ENCODE results near the gene MYRIP.
A peak's percentile ranks its signal among the peaks of the same experiment; 100 is the strongest.

Gene MYRIP

DNA sequence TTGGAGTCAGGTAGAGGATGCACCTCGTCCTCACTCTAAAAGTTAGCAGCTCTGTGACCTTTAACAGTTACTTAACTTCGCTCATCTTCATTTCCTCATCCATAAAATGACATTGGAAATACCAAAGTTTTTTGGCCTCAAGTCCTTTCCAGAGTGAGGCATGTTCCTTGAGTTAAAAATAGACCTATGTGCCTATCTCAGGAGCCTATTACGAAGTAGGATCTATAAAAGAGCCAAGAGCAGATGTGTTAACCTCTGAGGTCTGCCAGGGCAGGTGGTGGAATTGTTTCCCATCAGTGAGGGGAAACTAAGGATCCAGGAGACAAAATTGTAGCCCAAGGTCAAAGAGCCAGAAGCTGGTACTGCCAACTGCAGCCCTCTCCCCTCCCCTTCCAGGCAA lies 379.7 kb downstream of the MYRIP start:
- no peak for DNase-seq (ENCODE audit: low read depth in 2 of 2)

DNA sequence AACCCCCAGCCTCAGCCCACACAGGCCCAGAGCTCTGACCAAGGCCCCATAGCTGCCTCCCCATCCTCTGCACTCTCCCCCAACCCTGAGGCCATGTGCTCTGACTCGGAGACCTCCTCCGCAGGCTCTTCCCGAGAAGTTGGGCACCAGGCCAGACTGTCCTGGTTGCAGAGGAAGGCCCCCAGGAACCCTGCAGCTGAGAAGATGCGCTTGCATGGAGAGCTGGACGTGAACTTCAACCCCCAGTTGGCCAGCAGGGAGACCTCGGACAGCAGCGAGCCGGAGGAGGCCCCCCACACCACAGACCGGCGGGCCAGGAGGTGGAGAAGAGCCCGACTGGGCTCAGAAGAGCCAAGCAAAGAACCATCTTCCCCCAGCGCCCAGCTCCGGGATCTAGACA lies 380.6 kb downstream of the MYRIP start:
- no peak for DNase-seq (ENCODE audit: low read depth in 2 of 2)

DNA sequence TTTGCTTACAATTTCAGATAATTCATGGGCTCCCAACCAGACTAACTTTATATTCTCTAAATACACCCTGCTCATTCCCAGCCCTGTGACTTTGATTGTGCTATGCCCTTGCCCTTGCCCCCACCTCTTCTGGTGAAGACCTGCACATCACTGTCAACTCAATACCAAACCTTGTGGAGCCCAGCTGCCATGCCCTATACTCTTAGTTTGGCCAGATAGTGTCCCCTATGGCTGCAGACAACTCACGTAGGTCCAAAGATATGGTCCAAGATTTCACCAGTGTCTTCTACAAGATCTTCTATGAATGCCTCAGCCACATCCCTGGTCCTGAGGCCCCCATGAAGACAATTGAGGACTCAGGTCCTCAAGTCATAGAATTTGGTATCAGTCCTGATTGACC lies 381.8 kb downstream of the MYRIP start:
- no peak for DNase-seq (ENCODE audit: low read depth in 2 of 2)

DNA sequence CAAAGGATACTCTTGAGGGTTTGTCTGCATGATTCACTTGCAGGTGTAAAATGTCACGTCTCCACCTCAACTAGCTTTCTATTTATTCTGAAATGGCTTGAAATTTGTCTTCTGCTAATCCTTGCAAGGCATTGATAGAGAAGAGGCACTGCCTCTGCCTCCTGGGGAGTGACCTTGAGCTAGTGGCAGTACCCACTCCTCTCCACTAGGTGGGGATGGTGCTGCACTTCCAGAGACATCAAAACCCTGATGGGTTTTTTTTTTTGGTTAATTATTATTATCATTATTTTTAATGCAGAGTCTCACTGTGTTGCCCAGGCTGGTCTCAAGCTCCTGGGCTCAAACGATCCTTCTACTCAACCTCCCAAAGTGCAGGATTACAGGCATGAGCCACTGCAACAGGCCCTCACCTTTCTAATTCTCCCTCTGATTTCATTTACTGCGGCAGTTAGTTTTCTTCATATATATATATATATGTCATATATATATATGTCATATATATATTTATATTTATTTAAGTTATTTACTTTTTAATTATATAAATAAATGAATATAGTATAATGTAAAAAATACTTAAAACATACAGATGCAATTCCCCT lies 382.5 kb downstream of the MYRIP start:
- peak in 1 of 2 donors; percentile 37 for DNase-seq (ENCODE audit: low read depth in 2 of 2)

DNA sequence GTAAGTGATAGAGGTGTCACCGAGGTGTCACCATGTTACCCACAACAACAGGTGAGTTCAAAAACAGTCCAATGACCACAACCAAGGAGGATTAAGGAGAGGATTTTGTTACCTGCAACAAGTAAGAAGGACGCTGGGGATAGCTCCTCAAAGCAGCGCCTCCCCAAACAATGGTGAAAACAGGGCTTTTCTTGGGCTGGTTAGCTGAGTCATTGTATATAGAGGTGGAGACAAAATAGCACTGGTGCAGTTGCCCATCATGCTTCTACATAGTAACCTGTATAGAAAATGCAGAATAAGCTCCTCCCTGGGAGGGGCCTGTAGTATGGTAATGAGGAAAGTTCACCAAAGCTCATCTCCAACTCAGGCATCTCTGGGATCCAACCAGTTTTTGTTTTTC lies 383.2 kb downstream of the MYRIP start:
- DNase-seq (ENCODE audit: low read depth in 2 of 2): no peak

DNA sequence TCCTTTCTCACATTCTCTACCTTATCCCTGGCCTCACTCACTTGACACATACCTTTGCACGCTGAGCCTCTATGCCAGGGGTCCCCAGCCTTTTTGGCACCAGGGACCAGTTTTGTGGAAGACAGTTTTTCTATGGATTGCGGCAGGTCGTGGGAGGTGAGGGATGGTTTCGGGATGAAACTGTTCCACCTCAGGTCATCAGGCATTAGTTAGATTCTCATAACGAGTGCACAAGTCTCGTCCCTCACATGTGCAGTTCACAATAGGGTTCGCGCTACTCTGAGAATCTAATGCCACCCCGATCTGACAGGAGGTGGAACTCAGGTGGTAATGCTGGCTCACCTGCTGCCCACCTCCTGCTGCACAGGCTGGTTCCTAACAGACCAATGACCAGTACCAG lies 387.6 kb downstream of the MYRIP start:
- no peak for DNase-seq (ENCODE audit: low read depth in 2 of 2)

DNA sequence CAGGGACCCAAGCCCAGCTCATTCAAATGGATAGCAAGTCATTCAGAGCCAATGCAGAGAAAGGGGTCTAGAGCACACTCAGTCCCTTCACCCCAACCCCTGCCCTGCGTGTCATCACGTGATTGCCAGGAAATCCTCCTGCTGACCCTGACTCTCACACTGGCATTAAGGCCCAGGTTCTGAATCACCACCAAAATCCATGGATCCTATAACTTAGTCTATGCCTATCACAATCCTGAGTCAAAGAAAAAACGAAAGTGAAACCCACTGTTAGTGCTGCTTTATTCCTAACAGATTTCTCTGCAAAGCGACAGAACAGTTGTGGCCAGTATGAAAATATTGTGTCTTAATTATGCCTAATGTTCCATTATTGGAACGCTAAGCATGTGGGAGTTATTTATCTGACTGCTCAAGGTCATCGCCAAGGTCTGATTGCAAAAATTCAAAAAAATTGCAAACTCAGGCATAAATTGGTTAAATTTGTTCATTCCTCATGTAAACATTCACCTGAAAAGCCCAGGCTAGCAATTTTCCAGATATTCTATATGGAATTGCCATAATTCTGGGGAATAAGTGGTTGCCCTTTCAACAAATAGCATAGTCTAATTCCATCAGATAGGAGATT lies 391.4 kb downstream of the MYRIP start:
- no peak for DNase-seq (ENCODE audit: low read depth in 2 of 2)

DNA sequence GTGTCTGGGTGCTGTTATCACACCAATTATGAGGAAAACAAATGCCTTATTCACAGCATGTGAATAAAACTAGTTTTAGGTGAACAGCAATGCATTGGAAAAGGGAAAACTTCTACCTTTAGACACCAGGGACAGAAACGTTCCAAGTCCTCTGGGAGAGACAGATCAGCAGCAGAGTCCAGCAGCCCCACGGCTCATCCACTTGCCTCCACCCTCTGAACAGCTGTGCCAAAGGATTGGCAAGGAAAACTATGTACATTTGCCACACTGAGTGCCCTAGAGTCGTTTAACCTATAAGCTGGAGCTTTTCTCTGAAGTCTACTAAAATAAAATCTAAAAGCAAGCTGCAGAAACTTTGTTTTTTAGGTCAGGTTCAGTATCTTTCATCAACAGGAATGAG lies 392.4 kb downstream of the MYRIP start:
- DNase-seq (ENCODE audit: low read depth in 2 of 2): no peak

DNA sequence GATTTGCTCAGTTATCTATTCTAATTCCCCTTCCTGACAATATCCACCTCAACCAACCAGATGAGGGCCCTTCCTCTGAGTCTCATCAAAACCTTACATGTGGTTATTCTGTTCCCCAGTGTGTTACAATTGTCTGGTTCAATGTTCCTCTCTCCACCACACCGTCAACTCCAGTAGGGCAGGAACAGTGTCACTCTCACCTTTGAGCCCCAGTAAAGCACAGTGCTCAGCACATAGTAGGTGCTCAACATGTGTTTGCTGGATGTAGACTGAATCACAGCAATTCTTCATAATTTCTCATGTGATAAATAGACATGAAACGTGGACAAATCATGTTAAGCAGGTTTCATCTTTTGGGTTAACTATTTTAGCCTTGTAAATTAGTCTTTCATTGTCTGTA lies 397.1 kb downstream of the MYRIP start:
- DNase-seq (ENCODE audit: low read depth in 2 of 2): no peak

DNA sequence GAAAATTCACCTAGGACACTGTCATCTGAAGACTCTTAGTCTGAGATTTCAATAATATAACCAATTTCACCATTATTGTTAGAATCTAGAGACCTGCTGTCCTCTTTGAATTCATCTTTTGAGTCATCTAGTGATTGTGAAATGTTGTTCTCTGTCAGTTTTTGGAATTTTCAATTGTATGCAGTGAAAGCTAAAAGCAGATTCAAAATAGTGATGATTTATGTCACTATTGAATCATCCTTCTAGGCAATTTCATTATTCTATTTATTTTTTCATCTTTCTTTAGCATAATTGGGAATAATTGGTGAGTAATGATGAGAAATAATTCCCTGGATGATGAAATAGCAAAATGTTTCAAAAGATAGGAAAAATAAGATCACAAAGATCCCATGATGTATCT lies 398.4 kb downstream of the MYRIP start:
- no peak for DNase-seq (ENCODE audit: low read depth in 2 of 2)

DNA sequence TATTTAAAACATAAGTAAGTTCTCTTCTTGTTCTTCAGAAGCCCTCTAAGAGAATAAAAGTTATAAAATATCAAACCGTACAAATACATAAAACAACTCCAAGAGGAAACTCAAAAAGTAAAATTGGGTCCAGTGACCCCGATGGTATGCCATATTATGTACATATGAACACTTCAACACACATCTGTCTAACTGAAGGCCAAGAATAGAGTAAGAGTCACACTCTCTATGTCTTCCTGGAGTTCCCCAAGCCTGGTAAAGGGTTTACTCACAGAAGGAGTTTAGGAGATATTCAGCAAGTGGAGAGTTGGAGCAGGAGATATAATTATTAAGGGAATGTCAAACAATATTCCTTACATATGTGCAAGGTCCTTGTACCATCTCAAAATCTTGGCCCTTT lies 398.8 kb downstream of the MYRIP start:
- DNase-seq (ENCODE audit: low read depth in 2 of 2): no peak

DNA sequence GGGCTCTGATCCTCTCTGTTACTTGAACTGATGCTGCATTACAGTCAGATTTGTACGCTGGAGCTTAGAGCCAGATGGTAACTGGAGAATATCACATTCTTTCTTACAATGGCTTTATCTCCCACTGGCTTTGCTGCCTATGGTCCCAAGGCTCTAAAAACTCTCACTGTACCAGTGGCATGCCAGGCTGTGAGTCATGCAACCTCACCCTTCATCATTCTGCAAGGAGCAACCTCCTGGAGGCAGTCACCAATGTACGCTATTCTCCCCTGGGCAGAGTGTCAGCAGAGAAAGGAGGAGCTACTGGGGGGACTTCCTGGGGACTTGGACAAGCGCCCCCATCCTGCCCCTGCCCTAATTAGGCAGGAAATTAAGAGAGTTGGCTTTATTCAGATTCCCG lies 402.2 kb downstream of the MYRIP start:
- no peak for DNase-seq (ENCODE audit: low read depth in 2 of 2)

DNA sequence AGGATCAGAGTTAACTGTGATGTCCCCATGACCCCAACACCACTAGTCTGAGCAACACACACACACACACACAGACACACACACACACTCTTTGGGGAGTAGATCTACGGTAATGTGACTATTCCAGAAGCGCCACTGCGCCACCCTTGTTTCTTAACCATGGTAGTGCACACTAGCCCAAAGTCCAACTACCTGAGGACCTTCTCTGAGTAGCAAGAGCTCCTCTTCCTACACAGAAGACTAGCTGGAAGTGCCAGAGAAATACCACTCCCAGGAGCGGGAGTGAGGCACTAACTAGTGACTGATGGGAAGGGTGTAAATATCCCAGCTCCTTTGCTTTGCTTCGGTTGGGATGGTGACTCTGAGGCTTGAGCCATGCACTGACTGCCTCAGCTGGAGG lies 404.1 kb downstream of the MYRIP start:
- no peak for DNase-seq (ENCODE audit: low read depth in 2 of 2)

DNA sequence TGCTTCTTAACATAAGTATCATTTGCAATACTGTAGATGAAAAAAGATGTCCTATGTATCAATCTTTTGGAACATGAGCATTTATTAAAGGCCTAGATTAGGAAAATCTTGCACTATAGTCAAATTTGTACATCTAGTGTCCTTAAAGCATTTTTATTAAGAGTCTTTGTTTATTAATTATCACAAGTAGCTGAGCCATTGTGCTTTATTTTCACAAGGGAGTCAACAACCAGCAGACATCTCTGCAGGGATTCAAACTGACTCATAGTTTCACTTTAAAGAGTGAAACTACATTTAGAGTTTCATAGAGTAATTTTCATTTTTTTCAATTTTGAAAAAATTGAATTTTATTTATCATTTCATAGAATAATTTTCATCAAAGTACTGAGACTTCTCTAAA lies 405.6 kb downstream of the MYRIP start:
- DNase-seq (ENCODE audit: low read depth in 2 of 2): no peak

DNA sequence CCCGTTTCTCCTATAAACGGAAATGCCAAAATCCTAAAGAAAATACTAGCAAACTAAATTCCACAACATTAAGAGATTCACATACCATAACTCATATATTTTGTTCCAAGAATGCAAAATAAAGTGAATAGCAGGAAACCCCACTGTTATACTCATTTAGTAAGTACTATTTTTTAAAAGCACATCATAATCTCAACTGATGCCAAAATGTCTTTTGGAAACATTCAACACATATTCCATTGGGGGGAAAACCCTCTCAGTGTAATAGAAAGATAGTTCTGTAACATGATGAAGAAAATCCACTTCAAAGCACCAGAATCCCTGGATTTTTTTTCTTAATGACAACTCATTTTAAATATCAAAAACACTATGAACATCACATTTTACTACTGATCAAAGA lies 407.1 kb downstream of the MYRIP start:
- DNase-seq (ENCODE audit: low read depth in 2 of 2): no peak

DNA sequence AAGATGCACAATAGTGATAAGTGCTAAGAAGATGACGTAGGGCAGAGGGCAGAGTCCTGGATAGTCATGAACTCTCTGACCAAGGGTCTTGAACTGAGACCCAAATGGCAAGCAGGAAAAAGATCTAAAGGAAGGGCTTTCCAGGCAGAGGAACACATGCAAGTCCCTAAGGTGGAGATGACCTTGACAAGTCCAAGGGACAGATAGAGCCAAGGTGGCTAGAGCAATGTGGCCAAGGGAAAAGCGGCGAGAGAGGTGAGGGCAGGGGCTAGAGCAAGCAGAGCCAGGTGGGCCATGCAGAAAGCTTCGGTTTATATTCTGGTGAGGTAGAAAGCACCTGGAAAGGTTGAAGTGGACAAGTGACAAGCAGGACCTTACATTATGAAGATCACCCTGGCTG lies 414.4 kb downstream of the MYRIP start:
- DNase-seq (ENCODE audit: low read depth in 2 of 2): no peak

DNA sequence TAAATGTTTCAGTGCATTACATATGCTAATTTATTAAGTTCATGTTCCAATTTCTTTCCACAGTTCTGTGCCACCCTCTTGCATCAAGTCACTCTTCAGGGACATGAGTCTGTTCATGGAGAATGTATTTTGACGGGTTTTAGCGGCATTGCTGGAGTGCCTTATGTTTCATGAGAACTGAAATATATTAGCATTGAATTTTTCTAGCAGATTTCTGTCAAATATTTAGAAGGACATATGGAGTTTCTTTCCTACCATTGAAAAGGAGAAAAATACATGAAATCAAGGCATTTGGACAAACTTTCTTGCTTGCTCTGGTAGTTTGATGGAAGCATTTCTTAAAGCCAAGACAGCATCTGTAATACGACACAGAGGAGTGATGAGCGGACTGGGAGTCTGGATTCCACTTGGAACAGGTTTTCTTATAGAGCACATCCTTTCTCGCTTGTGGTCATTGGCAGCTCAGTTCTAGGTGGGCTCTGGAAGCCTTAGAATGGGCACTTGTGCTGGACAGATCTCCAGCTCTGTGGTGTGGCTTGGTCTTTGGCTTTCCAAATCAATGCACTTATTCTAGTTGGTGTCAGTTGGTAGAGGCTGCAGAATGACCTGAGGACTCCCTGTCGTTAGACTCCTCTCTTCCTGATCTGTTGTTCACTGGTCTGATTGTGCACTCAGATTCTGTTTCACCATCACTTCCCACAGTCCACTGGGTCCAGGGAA lies 415.5 kb downstream of the MYRIP start:
- DNase-seq (ENCODE audit: low read depth in 2 of 2): no peak

DNA sequence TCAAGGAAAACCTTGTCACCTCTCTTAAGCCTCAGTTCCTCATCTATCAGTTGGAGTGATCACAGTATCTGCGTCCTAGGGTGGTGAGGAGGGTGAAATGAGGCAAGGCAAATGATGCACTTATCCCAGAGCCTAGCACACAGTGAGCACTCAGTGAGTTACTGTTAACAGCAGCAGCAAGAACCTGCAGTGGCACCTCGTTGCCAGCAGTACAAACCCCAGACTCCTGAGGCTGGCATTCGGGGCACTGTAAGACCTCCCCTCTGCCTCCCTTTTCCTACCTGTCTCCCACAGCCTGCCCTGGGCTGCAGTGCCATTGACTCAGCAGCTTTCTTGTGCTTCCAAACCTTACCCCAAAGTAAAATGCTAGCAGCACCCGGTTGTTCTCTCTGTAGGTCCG lies 417.2 kb downstream of the MYRIP start:
- no peak for DNase-seq (ENCODE audit: low read depth in 2 of 2)

DNA sequence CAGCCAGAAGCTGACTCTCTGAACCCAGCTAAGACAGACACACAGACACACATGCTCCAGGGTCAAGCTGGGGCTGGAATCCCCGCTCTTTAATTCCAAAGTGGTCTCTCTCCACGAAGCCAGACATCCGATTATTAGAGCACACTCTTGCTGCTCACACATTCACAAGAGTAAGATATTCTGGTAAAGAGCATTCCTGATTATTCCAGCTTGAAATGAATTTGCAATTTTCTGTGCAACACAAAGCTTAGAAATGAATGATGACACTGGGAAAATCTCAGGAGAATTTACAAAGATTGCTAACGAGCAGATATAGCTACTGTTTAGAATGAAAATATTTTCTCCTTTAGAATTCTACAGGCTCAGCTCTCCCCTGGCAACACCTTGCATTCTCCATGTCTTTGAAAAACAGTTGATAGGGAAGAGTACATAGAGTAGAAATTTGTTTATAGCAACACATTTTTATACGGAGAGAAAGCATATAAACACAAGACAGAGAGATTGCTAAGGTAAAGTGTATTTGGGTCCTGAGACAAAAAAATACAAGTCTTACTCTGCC lies 419.5 kb downstream of the MYRIP start:
- DNase-seq (ENCODE audit: low read depth in 2 of 2): no peak

DNA sequence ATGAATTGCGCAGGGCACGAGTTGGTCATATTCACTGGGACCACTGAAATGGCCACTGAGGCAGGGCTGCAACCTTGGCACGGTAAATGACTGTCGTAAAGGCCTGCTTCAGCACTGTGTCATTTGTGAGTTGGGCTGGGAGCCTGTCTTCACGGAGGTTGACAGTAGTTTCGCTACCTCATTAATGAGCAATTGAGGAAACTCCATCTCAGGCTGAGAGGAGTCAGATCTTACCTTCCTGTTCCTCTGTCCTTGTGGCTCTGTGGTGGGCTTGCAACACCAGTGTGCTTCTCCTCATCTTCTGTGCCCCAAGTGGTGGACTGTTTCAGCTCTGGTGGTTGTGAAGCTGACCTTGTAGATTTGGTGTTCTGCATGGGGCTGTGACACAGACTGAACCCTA lies 420.0 kb downstream of the MYRIP start:
- DNase-seq (ENCODE audit: low read depth in 2 of 2): no peak

DNA sequence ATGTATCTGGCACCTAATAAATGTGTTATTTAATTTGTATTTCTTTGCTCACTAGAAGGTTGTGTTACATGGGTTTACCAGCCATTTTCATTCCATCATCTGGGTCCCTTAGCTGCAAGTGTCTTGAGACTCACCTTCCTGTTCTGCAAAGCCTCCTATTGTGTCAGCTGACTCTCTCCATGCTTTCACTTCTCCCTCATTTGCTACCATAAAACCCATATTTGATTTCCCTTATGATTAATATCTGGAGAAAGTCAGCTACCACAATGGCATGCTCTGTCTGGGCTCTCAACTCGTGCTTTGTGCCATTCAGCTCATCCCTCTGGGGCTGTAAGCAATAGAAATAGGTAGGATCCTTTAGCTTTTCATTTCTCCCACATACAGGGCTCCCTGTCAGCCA lies 420.6 kb downstream of the MYRIP start:
- no peak for DNase-seq (ENCODE audit: low read depth in 2 of 2)

DNA sequence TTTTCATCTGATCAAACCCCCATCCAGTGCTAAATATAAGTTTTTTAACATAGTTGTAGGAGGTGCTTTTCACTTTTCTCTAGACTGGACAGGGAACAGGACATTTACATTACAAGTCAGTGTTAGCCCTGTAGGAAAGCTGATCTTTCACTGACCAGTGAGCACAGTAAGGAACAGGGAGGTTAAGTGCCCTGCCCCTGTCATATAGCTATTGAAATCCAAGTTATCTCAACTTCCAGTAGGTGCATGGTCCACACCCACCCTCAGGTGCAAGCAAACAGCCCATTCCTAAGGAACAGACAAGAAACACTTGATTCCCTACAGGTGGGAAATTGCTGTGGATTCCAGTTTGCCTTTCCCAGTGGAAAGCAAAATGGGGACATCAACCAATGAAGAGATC lies 421.0 kb downstream of the MYRIP start:
- no peak for DNase-seq (ENCODE audit: low read depth in 2 of 2)

DNA sequence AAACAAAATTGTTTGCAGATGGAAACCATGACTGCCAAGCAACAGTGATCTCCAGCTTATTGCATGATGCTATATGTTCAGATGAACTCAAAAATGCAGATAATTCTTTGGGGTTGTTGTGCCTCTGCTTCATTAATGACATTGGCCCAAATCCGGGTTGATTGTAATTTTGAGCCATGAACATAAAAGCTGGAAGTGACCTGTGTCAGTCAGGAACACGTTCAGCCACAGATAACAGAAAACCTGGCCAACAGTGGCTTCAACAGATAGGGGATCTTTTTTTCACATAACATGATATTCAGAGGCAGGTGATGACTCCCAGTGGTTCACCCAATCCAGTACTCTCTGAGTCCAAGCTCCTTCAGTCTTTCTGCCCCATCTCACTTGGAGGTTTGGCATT lies 423.2 kb downstream of the MYRIP start:
- no peak for DNase-seq (ENCODE audit: low read depth in 2 of 2)

All from stimulated activated CD8-positive, alpha-beta memory T cell treated with anti-CD3 and anti-CD28 coated beads, Interleukin-15, amount 100 ng/mL, for 4 hours (primary cell).